ENCODE data around the gene HNRNPC. TPM values are rescaled to one million over a fixed set of nuclear protein-coding genes. Genes with fewer than 3 reads are reported as not detected.
"Not testable (repeated sequence)": the region's sequence is repeated elsewhere in the genome, so short reads cannot be mapped to it uniquely, and the experiment has no call there.

Gene HNRNPC
- total RNA-seq, 1 donor from 2014 or later = 683 TPM

GRCh38 chr14:21169573-21169972 lies 99.7 kb downstream of the HNRNPC start:
- POLR2A ChIA-PET = no interaction called here
- CTCF ChIA-PET = no interaction called here
- Mint-ChIP-seq H3K27ac (no peak overlapping the region), H3K27me3 (peaks cover 30% of the 10 kb centered on the region), H3K36me3 (ENCODE audit: low read depth) (no peaks in the 10 kb centered on the region), H3K4me1 (no peaks in the 10 kb centered on the region), H3K9me3 (no peaks in the 10 kb centered on the region), H3K4me3 (no peak overlapping the region)
- ATAC-seq (ENCODE audit: low read depth) = no peak
- intact Hi-C loops (cut with micrococcal nuclease) = no loop called here
- DNase-seq = no peak
- no peak for TF ChIP-seq CTCF (IDR thresholded peaks at IDR 0.05)

GRCh38 chr14:21168055-21168454 lies 101.2 kb downstream of the HNRNPC start:
- Mint-ChIP-seq H3K27ac (no peak overlapping the region), H3K4me3 (no peak overlapping the region), H3K36me3 (ENCODE audit: low read depth) (no peaks in the 10 kb centered on the region), H3K4me1 (no peaks in the 10 kb centered on the region), H3K9me3 (no peaks in the 10 kb centered on the region), H3K27me3 (peaks cover 34% of the 10 kb centered on the region)
- no peak for ATAC-seq (ENCODE audit: low read depth)
- DNase-seq = no peak
- intact Hi-C loops (cut with micrococcal nuclease) = no loop called here
- ChIA-PET CTCF (no interaction called here), POLR2A (no interaction called here)
- no peak for TF ChIP-seq CTCF (IDR thresholded peaks at IDR 0.05)

GRCh38 chr14:21165670-21166069 lies 103.6 kb downstream of the HNRNPC start:
- CTCF ChIA-PET = not testable (repeated sequence)

DNA sequence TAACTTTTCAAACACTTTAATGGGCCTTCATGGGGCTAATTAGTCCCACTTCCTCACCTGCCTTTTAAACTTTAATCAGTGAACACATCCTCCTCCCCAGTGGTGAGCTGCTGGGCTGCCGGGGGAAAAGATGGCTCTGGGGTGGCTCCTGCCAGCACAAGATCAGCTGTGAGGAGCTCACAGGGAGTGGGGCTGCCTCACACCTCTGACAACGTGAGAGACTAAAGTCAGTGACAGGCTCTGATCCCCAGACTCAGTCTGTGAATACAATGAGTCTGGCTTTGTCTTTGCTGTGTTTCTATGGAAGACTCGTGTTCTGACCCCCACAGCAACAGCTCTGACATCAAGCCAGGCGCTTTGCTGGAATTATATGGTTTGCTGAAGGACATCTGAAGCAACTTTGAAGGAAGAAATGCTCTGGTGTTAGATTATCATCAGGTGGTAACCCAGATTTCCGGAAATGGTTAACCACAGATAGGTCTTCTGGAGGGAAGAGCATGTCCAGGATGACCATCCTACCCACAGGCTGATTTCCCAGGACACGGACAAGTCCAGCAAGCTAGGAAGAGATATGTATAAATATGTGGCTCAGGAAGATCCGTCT lies 104.1 kb downstream of the HNRNPC start:
- ATAC-seq (ENCODE audit: low read depth); H3K36me3 Mint-ChIP-seq (ENCODE audit: low read depth); H3K4me3 Mint-ChIP-seq; intact Hi-C loops (cut with micrococcal nuclease); POLR2A ChIA-PET; H3K9me3 Mint-ChIP-seq; H3K27ac Mint-ChIP-seq; CTCF ChIA-PET; H3K4me1 Mint-ChIP-seq; DNase-seq: not testable (repeated sequence)
- H3K27me3 Mint-ChIP-seq = peaks cover 24% of the 10 kb centered on the region

More at GRCh38 chr14:21165670-21166069, 103.6 kb downstream of the HNRNPC start:
- intact Hi-C loops (cut with micrococcal nuclease); H3K4me1 Mint-ChIP-seq; H3K27ac Mint-ChIP-seq; POLR2A ChIA-PET; DNase-seq; H3K4me3 Mint-ChIP-seq; H3K36me3 Mint-ChIP-seq (ENCODE audit: low read depth); H3K9me3 Mint-ChIP-seq; ATAC-seq (ENCODE audit: low read depth): not testable (repeated sequence)
- H3K27me3 Mint-ChIP-seq = peaks cover 30% of the 10 kb centered on the region

- no peak overlapping the region for H3K4me3 Mint-ChIP-seq
- ATAC-seq (ENCODE audit: low read depth) (no peak), DNase-seq (no peak)
- TF ChIP-seq CTCF (IDR thresholded peaks at IDR 0.05) = no peak
- intact Hi-C loops (cut with micrococcal nuclease) = no loop called here
- H3K4me1 Mint-ChIP-seq = no peaks in the 10 kb centered on the region
- POLR2A ChIA-PET = no interaction called here
- CTCF ChIA-PET = no interaction called here
- peaks cover 18% of the 10 kb centered on the region for H3K27me3 Mint-ChIP-seq
- no peak overlapping the region for H3K27ac Mint-ChIP-seq
- no peaks in the 10 kb centered on the region for H3K9me3 Mint-ChIP-seq
- H3K36me3 Mint-ChIP-seq (ENCODE audit: low read depth) = no peaks in the 10 kb centered on the region
Measured at GRCh38 chr14:21163871-21164291, 105.4 kb downstream of the HNRNPC start.

GRCh38 chr14:21162081-21162480 lies 107.2 kb downstream of the HNRNPC start:
- H3K27me3 Mint-ChIP-seq = peaks cover 22% of the 10 kb centered on the region
- ChIA-PET POLR2A (no interaction called here), CTCF (no interaction called here)
- DNase-seq (no peak), ATAC-seq (ENCODE audit: low read depth) (no peak)
- H3K4me3 Mint-ChIP-seq = no peak overlapping the region
- H3K9me3 Mint-ChIP-seq = no peaks in the 10 kb centered on the region
- TF ChIP-seq CTCF (IDR thresholded peaks at IDR 0.05) = no peak
- no peaks in the 10 kb centered on the region for H3K4me1 Mint-ChIP-seq
- intact Hi-C loops (cut with micrococcal nuclease) = no loop called here
- no peak overlapping the region for H3K27ac Mint-ChIP-seq
- H3K36me3 Mint-ChIP-seq (ENCODE audit: low read depth) = no peaks in the 10 kb centered on the region
